Body of pancreas (tissue), 4 donors: Measurements from ENCODE around the gene OOSP1.

ENCODE experiments used
- POLR2A ChIP-seq, 3 donors: fragments of 450-650 bp; IDR thresholded peaks; one replicate each; pipeline ENCODE4 v1.6.1; 2016; ENCODE audit warnings: antibody characterized with exemption in 3 of 3, mild to moderate bottlenecking in 2 of 3
- TF ChIP-seq, protein P1 (sequence below), 7 experiments: fragments of 450-650 bp in 4 of 7; fragments of 200-600 bp in 3 of 7; sonication (generic) in 3 of 7; IDR thresholded peaks; one replicate each; pipeline ENCODE4 v1.5.1; 2016 to 2019; ENCODE audit warnings: antibody characterized with exemption in 7 of 7

DNA sequence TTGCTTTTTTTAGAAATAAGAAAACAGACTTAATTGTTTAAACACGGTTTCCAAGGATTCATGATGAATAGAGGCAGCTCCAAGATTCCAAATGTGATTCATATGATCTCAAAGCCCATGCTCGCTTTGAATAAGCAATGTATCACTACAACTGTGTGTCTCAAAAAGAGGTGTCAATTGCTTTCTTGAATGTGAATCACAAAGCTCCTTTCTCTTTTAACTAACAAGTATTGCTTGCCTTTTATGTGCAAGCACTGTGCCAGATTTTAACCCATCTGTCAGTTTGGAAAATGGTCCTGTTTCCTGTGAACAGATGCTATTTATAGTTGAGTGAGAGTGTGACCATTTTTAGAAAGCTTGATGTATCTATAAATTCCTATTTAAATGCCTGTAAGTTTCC is 6.5 kb downstream of the OOSP1 start:
- TF ChIP-seq, protein P1, sequence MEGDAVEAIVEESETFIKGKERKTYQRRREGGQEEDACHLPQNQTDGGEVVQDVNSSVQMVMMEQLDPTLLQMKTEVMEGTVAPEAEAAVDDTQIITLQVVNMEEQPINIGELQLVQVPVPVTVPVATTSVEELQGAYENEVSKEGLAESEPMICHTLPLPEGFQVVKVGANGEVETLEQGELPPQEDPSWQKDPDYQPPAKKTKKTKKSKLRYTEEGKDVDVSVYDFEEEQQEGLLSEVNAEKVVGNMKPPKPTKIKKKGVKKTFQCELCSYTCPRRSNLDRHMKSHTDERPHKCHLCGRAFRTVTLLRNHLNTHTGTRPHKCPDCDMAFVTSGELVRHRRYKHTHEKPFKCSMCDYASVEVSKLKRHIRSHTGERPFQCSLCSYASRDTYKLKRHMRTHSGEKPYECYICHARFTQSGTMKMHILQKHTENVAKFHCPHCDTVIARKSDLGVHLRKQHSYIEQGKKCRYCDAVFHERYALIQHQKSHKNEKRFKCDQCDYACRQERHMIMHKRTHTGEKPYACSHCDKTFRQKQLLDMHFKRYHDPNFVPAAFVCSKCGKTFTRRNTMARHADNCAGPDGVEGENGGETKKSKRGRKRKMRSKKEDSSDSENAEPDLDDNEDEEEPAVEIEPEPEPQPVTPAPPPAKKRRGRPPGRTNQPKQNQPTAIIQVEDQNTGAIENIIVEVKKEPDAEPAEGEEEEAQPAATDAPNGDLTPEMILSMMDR (IDR thresholded peaks at IDR 0.05) = no peak
- TF ChIP-seq POLR2A (IDR thresholded peaks at IDR 0.05) = no peak
